OCI-LY7 (cell line): ENCODE measurements around the gene ARL15.
A peak's percentile ranks its signal among the peaks of the same experiment; 100 is the strongest.

Experiments
- EZH2phosphoT487 ChIP-seq: fragments of 200-600 bp; sonication (generic); IDR thresholded peaks from 2 replicates; pipeline ENCODE4 v1.6.1; 2018; ENCODE audit warnings: low read depth, borderline replicate concordance, mild to moderate bottlenecking, mixed run types, antibody characterized with exemption, low read length, moderate library complexity, mixed read lengths
- TF ChIP-seq, protein P1 (sequence below): fragments of 200-600 bp; sonication (generic); conservative IDR thresholded peaks from 2 replicates; pipeline ENCODE4 v1.5.1; 2014; ENCODE audit warnings: mild to moderate bottlenecking, antibody characterized with exemption, low read length, moderate library complexity, mixed read lengths

DNA sequence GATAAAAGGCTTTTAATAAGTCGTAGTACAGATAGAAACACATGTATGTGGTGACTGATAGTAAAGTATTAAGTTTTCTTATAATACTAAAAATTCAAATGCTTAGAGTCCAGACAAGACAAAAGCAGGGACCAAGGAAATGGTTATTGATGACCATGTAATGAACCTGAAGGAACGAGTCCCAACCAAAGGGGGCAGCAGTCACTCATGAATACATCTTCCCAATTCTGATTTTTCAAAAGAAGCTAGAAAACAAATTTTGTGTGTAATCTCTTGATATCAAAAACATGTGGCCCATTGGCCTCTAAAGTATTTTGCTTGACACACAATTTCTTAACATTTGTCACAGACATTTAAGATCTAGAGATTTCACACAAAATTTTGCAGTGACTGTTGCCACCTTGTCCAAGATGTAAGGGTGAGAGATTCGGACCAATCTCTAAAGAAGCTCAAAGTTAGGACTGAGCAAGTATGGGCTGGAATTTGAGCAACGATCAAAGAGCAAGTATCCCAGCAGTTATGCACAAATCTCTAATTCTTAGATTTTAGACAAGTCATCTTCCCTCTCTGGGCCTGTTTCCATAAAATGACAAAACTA, 66.8 kb downstream of the ARL15 start:
- TF ChIP-seq, protein P1, sequence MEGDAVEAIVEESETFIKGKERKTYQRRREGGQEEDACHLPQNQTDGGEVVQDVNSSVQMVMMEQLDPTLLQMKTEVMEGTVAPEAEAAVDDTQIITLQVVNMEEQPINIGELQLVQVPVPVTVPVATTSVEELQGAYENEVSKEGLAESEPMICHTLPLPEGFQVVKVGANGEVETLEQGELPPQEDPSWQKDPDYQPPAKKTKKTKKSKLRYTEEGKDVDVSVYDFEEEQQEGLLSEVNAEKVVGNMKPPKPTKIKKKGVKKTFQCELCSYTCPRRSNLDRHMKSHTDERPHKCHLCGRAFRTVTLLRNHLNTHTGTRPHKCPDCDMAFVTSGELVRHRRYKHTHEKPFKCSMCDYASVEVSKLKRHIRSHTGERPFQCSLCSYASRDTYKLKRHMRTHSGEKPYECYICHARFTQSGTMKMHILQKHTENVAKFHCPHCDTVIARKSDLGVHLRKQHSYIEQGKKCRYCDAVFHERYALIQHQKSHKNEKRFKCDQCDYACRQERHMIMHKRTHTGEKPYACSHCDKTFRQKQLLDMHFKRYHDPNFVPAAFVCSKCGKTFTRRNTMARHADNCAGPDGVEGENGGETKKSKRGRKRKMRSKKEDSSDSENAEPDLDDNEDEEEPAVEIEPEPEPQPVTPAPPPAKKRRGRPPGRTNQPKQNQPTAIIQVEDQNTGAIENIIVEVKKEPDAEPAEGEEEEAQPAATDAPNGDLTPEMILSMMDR = peak; percentile 92
- TF ChIP-seq EZH2phosphoT487 = no peak
